Pons (tissue), 1 donor: Measurements from ENCODE around the gene SLC39A10.
A peak's percentile ranks its signal among the peaks of the same experiment; 100 is the strongest.
"Not testable (repeated sequence)": the region's sequence is repeated elsewhere in the genome, so short reads cannot be mapped to it uniquely, and the experiment has no call there.

ENCODE experiments used
- DNase-seq: peaks from one replicate; pipeline ENCODE4 v3.0.0-alpha.2; 2016; ENCODE audit warnings: low spot score

Gene SLC39A10

GRCh38 chr2:195656859-195657633, at the start of gene SLC39A10:
Gene SLC39A10, plus strand, starts transcription at chr2:195657226. Its CDS starts 22,817 bp downstream, at chr2:195680043.
- DNase-seq = peak; percentile 99

GRCh38 chr2:195608768-195609454, 48.1 kb upstream of the SLC39A10 start:
- peak; percentile 20 for DNase-seq

- peak; percentile 58 for DNase-seq
Observed at GRCh38 chr2:195610717-195611116, 46.3 kb upstream of the SLC39A10 start.

GRCh38 chr2:195612611-195613495, 44.2 kb upstream of the SLC39A10 start:
- DNase-seq = no peak

- DNase-seq = no peak
Observed at GRCh38 chr2:195613922-195614321, 43.1 kb upstream of the SLC39A10 start.

- no peak for DNase-seq
Observed at GRCh38 chr2:195619590-195619989, 37.4 kb upstream of the SLC39A10 start.

- no peak for DNase-seq
Observed at GRCh38 chr2:195620501-195620900, 36.5 kb upstream of the SLC39A10 start.

GRCh38 chr2:195622966-195623365, 34.1 kb upstream of the SLC39A10 start:
- DNase-seq = no peak

GRCh38 chr2:195626507-195626906, 30.5 kb upstream of the SLC39A10 start:
- no peak for DNase-seq

GRCh38 chr2:195628666-195629065, 28.4 kb upstream of the SLC39A10 start:
- DNase-seq = no peak

GRCh38 chr2:195632856-195633572, 24.0 kb upstream of the SLC39A10 start:
- no peak for DNase-seq

- DNase-seq = no peak
Observed at GRCh38 chr2:195633573-195633870, 23.5 kb upstream of the SLC39A10 start.

- DNase-seq = no peak
Observed at GRCh38 chr2:195633974-195634373, 23.1 kb upstream of the SLC39A10 start.

- no peak for DNase-seq
Observed at GRCh38 chr2:195636890-195637289, 20.1 kb upstream of the SLC39A10 start.

GRCh38 chr2:195638750-195639149, 18.3 kb upstream of the SLC39A10 start:
- DNase-seq = no peak

- DNase-seq = no peak
Observed at GRCh38 chr2:195639238-195639858, 17.7 kb upstream of the SLC39A10 start.

GRCh38 chr2:195639959-195640358, 17.1 kb upstream of the SLC39A10 start:
- no peak for DNase-seq

- no peak for DNase-seq
Observed at GRCh38 chr2:195642027-195642678, 14.9 kb upstream of the SLC39A10 start.

- no peak for DNase-seq
Observed at GRCh38 chr2:195642679-195643068, 14.4 kb upstream of the SLC39A10 start.

GRCh38 chr2:195644708-195645107, 12.3 kb upstream of the SLC39A10 start:
- not testable (repeated sequence) for DNase-seq

GRCh38 chr2:195645413-195645812, 11.6 kb upstream of the SLC39A10 start:
- DNase-seq = no peak
